HG02885 (cell line): ENCODE data around the gene OSBPL10.
A peak's percentile ranks its signal among the peaks of the same experiment; 100 is the strongest.

ENCODE experiments used
- ATAC-seq: cut with Tn5 transposase; IDR thresholded peaks from one replicate; pipeline ENCODE4 v1.9.1; 2021; ENCODE audit warnings: mild to moderate bottlenecking; ENCODE audit not compliant: unreplicated experiment, poor library complexity

Gene OSBPL10

GRCh38 chr3:31729082-31729481, 252.0 kb downstream of the OSBPL10 start:
- no peak for ATAC-seq

GRCh38 chr3:31728403-31728802, 252.7 kb downstream of the OSBPL10 start:
- no peak for ATAC-seq

GRCh38 chr3:31725976-31726375, 255.1 kb downstream of the OSBPL10 start:
- no peak for ATAC-seq

- no peak for ATAC-seq
Measured at GRCh38 chr3:31725568-31725967, 255.5 kb downstream of the OSBPL10 start.

GRCh38 chr3:31724651-31725050, 256.4 kb downstream of the OSBPL10 start:
- peak; percentile 72 for ATAC-seq

GRCh38 chr3:31724116-31724515, 256.9 kb downstream of the OSBPL10 start:
- no peak for ATAC-seq

GRCh38 chr3:31723701-31724100, 257.4 kb downstream of the OSBPL10 start:
- no peak for ATAC-seq

- no peak for ATAC-seq
Measured at GRCh38 chr3:31721676-31722075, 259.4 kb downstream of the OSBPL10 start.

GRCh38 chr3:31714495-31715280, 266.4 kb downstream of the OSBPL10 start:
- ATAC-seq: no peak

GRCh38 chr3:31713816-31714215, 267.2 kb downstream of the OSBPL10 start:
- no peak for ATAC-seq

GRCh38 chr3:31710123-31710803, 270.8 kb downstream of the OSBPL10 start:
- no peak for ATAC-seq

GRCh38 chr3:31709526-31709925, 271.5 kb downstream of the OSBPL10 start:
- ATAC-seq: no peak

- ATAC-seq: no peak
Measured at GRCh38 chr3:31709005-31709404, 272.1 kb downstream of the OSBPL10 start.

- no peak for ATAC-seq
Measured at GRCh38 chr3:31707286-31707685, 273.8 kb downstream of the OSBPL10 start.

- ATAC-seq: no peak
Measured at GRCh38 chr3:31705736-31706135, 275.3 kb downstream of the OSBPL10 start.

GRCh38 chr3:31704591-31705179, 276.4 kb downstream of the OSBPL10 start:
- no peak for ATAC-seq

GRCh38 chr3:31704156-31704555, 276.9 kb downstream of the OSBPL10 start:
- no peak for ATAC-seq

GRCh38 chr3:31701286-31701685, 279.8 kb downstream of the OSBPL10 start:
- no peak for ATAC-seq

- no peak for ATAC-seq
Measured at GRCh38 chr3:31699309-31699953, 281.6 kb downstream of the OSBPL10 start.

- no peak for ATAC-seq
Measured at GRCh38 chr3:31696815-31697548, 284.1 kb downstream of the OSBPL10 start.
